Activated naive CD8-positive, alpha-beta T cell treated with anti-CD3 and anti-CD28 coated beads for 36 hours (primary cell): ENCODE data around the gene TMEM98. TPM values are rescaled to one million over a fixed set of nuclear protein-coding genes. Genes with fewer than 3 reads are reported as not detected.
"Not testable (repeated sequence)": the region's sequence is repeated elsewhere in the genome, so short reads cannot be mapped to it uniquely, and the experiment has no call there.

Experiments
- DNase-seq: peaks from one replicate; pipeline ENCODE4 v3.0.0; 2021
- H3K27ac Mint-ChIP-seq: one replicate; pipeline ENCODE4 v1.8.0; 2022; ENCODE audit warnings: mild to moderate bottlenecking, moderate library complexity, mixed read lengths
- H3K27me3 Mint-ChIP-seq: one replicate; pipeline ENCODE4 v1.8.0; 2022; ENCODE audit warnings: mild to moderate bottlenecking, mixed read lengths
- H3K36me3 Mint-ChIP-seq: one replicate; pipeline ENCODE4 v1.8.0; 2021; ENCODE audit warnings: mild to moderate bottlenecking, mixed read lengths
- H3K4me1 Mint-ChIP-seq: one replicate; pipeline ENCODE4 v1.8.0; 2021; ENCODE audit warnings: mixed read lengths
- H3K4me3 Mint-ChIP-seq: one replicate; pipeline ENCODE4 v1.8.0; 2022; ENCODE audit warnings: mild to moderate bottlenecking, moderate library complexity, mixed read lengths
- H3K9me3 Mint-ChIP-seq: one replicate; pipeline ENCODE4 v1.8.0; 2022; ENCODE audit warnings: mixed read lengths
- total RNA-seq, 2 experiments: library from RNA; stranded (reverse); gene quantifications; one replicate each; pipeline ENCODE4 v1.2.3, GENCODE V29; 2021

Gene TMEM98
- total RNA-seq, 2 experiments from 2014 or later = not detected

DNA sequence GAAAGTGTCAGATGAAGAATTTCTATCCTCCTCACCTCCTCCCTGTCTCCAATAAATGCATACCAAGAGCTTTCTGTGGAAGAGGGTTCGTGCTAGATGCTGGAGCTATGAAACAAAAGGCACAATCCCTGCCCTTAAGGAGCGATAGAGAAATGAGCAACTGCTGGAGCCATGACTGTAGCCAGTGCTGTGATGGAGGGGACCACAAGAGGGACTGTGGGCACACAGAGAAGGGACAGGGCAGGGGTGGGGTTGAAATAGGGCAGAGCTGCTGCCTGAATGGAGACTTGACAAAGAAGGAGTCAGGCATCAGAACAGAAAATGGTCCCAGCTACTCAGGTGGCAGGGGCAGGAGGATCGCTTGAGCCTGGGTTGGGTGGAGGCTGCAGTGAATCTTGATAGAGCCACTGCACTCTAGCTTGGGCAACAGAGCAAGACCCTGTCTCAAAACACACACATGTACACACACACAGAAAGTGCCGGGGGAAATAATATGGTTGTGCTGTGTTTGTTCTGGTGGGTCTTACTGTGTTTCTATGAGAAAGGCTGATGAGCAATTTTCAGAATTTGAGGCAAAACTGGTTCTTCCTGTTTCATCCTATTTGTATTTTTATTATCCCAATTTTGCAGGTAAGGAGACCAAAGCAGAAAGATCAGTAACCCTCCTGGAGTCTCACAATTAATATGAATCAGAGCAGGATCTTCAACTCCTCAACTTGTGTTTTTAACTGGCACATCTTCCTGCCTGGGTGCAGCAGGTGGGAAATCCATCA is 16.5 kb downstream of the TMEM98 start:
- no peaks in the 10 kb centered on the region for H3K36me3 Mint-ChIP-seq
- H3K4me1 Mint-ChIP-seq = no peaks in the 10 kb centered on the region
- H3K4me3 Mint-ChIP-seq = no peak overlapping the region
- no peaks in the 10 kb centered on the region for H3K27me3 Mint-ChIP-seq
- no peak overlapping the region for H3K27ac Mint-ChIP-seq
- DNase-seq = no peak
- H3K9me3 Mint-ChIP-seq = peaks cover 1% of the 10 kb centered on the region

DNA sequence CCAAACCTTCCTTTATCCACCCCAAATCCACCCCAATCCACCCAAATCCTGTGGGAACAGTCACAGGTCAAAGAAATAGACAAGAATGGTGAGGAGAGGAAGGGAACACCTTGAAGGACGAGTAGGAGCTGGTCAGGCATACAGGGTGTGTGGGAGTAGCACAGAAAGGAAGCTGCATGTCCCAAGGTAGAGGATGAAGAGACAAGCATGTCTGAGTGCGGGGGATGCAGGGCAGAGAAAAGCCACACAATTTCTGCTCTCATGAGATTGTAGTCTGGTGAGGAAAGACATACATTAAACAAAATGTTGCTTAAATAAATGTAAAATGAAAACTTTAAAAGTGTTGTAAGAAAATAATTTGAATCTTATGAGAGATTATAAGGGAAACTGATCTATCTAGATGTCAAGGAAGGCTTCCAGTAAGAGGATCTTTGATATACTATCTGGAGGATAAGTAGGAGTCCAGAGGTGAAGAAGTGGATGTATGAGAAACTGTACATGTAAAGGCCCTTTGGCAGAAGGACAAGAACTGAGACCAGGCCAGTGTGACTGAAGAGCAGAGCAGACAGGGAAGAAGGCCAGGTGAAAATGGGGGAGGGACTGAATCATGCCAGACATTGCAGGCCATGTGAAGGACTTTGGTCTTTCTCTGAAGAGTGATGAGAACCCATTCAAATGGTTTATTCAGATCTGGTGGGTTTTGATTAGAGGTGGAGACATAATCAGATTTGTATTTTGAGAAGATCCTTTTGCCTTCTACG is 18.6 kb downstream of the TMEM98 start:
- Mint-ChIP-seq H3K9me3 (no peaks in the 10 kb centered on the region), H3K27me3 (peaks cover 2% of the 10 kb centered on the region), H3K4me1 (no peaks in the 10 kb centered on the region)

GRCh38 chr17:32947736-32948135 is 19.8 kb downstream of the TMEM98 start:
- DNase-seq = no peak
- Mint-ChIP-seq H3K4me1 (no peaks in the 10 kb centered on the region), H3K36me3 (no peaks in the 10 kb centered on the region), H3K27ac (no peak overlapping the region), H3K9me3 (no peaks in the 10 kb centered on the region), H3K4me3 (no peak overlapping the region), H3K27me3 (peaks cover 9% of the 10 kb centered on the region)

More for the DNA sequence above, 18.6 kb downstream of the TMEM98 start:
- no peaks in the 10 kb centered on the region for H3K36me3 Mint-ChIP-seq
- H3K4me3 Mint-ChIP-seq = no peak overlapping the region
- H3K27ac Mint-ChIP-seq = no peak overlapping the region
- DNase-seq = no peak

DNA sequence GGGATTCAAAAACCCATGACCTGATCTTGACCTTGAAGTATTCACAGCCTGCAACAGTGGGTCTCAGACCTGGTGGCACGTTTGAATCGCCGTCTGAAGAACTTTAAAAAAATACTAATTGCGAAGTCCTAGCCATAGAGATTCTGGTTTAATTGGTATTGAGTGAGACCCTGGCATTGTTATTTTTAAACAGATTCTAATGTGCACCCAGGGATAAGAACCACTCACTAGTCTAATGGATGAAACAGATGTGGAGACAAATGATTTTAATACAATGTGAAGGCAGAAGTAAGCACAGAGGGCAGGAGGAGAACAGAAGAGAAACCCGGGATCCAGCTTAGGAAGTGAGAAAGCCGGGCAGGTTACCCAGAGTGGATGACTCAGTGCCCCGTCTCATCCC is 21.2 kb downstream of the TMEM98 start:
- Mint-ChIP-seq H3K9me3 (no peaks in the 10 kb centered on the region), H3K36me3 (no peaks in the 10 kb centered on the region), H3K27me3 (peaks cover 9% of the 10 kb centered on the region), H3K27ac (no peak overlapping the region), H3K4me1 (no peaks in the 10 kb centered on the region), H3K4me3 (no peak overlapping the region)
- no peak for DNase-seq

- H3K9me3 Mint-ChIP-seq, H3K36me3 Mint-ChIP-seq, H3K4me3 Mint-ChIP-seq, H3K4me1 Mint-ChIP-seq, H3K27ac Mint-ChIP-seq, DNase-seq: not testable (repeated sequence)
- H3K27me3 Mint-ChIP-seq = peaks cover 14% of the 10 kb centered on the region
Measured at GRCh38 chr17:32952491-32952890, 24.5 kb downstream of the TMEM98 start.

GRCh38 chr17:32953045-32953444 is 25.1 kb downstream of the TMEM98 start:
- DNase-seq = no peak
- Mint-ChIP-seq H3K36me3 (no peaks in the 10 kb centered on the region), H3K4me1 (no peaks in the 10 kb centered on the region), H3K9me3 (no peaks in the 10 kb centered on the region), H3K27ac (no peak overlapping the region), H3K27me3 (peaks cover 15% of the 10 kb centered on the region), H3K4me3 (no peak overlapping the region)

DNA sequence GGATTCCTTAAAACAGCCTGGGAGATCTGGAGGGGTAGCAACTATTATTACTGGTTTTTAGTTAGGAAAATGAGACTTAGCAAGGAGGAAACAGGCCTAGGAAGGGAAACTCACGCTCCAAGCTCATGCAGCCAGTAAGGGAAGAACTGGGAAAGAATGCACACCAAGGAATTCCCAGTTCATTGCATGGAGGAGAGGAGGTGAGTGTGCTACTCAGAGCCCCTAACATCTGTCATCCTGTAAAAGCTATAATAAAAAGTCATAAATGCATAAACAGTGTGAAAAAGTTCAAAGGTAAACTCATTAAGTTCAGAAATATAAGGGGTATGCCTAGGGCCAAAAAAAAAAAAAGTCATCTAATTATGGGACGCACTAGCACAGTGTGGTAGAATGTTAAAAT is 25.9 kb downstream of the TMEM98 start:
- Mint-ChIP-seq H3K36me3 (no peaks in the 10 kb centered on the region), H3K4me3 (no peak overlapping the region), H3K27ac (no peak overlapping the region), H3K9me3 (no peaks in the 10 kb centered on the region), H3K4me1 (no peaks in the 10 kb centered on the region), H3K27me3 (peaks cover 17% of the 10 kb centered on the region)
- DNase-seq = no peak

- peaks cover 17% of the 10 kb centered on the region for H3K27me3 Mint-ChIP-seq
- H3K27ac Mint-ChIP-seq = no peak overlapping the region
- H3K36me3 Mint-ChIP-seq = no peaks in the 10 kb centered on the region
- H3K4me1 Mint-ChIP-seq = no peaks in the 10 kb centered on the region
- no peak overlapping the region for H3K4me3 Mint-ChIP-seq
- no peak for DNase-seq
- H3K9me3 Mint-ChIP-seq = no peaks in the 10 kb centered on the region
Measured at GRCh38 chr17:32954477-32954876, 26.5 kb downstream of the TMEM98 start.

DNA sequence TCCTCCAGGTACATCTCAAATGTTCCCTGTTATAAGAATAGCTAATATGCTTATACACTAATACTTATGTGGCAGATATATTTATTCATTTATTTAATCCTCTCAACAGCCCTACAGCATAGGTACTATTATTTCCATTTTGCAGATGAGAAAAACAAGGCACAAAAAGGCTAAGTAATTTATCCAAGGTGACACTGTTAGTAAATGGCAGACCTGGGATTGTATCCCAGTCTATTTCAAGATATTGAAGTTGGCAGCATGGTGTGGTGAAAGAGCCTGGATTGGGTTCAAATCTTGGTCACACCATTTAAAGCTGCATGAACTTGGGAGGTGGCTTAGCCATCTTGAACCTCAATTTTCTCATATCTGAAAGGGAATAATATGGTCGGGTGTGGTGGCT is 27.2 kb downstream of the TMEM98 start:
- H3K27me3 Mint-ChIP-seq = peaks cover 17% of the 10 kb centered on the region
- no peak overlapping the region for H3K4me3 Mint-ChIP-seq
- H3K4me1 Mint-ChIP-seq = no peaks in the 10 kb centered on the region
- no peaks in the 10 kb centered on the region for H3K36me3 Mint-ChIP-seq
- no peaks in the 10 kb centered on the region for H3K9me3 Mint-ChIP-seq
- no peak for DNase-seq
- H3K27ac Mint-ChIP-seq = no peak overlapping the region

DNA sequence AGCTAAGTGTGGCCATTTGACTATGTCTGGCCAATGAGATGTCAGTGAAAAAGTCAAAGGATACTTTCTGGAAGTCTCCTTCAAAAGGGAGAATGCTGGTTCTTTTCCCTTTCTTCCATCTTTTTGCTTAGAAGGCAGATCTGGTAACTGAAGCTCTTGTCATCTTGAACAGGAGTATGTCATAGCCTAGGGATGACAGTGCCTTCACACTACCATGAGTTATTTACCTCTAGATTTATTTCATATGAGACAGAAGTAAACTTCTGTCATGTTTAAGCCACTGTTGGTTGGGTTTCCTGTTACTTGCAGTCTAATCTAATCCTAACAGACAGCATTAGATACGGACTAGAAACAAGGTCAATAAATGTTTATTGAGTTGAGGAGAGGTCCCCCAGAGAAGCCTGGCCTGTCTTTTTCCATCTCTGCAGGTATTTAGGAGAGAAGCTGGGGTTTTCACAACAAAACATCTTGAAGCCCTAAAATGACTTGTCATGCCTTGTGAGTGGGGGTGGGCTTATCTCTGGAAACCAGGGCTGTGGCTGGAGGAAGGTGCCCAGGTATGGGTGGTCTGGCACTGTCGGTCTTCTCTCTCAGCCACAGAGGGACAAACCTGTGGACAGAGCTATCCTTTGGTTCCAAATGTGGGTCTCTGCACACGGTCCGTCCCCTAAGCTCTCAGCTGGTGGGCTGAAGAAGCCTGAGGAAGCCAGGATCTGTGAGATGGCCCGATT is 28.5 kb downstream of the TMEM98 start:
- Mint-ChIP-seq H3K4me3 (no peak overlapping the region), H3K27ac (no peak overlapping the region), H3K9me3 (no peaks in the 10 kb centered on the region), H3K4me1 (no peaks in the 10 kb centered on the region), H3K27me3 (peaks cover 17% of the 10 kb centered on the region), H3K36me3 (no peaks in the 10 kb centered on the region)
- no peak for DNase-seq

DNA sequence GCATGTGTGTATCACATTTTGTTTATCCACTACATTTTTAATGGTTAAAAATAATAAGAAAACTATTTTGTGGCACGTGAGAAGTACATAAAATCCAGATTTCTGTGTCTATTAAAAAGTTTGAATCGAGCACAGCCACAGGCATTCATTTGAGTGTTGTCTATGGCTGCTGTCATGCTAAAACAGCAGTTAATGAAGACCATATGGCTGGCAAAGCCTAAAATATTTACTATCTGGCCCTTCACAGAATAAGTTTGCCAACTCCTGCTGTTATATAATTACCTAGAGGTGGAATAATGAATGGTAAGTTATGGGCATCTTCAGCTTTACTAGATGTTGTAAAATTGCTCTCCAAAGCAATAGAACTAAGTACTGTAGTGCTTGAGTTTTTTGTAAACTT is 30.5 kb downstream of the TMEM98 start:
- no peak for DNase-seq
- Mint-ChIP-seq H3K4me1 (no peaks in the 10 kb centered on the region), H3K36me3 (no peaks in the 10 kb centered on the region), H3K27ac (no peak overlapping the region), H3K9me3 (no peaks in the 10 kb centered on the region), H3K4me3 (no peak overlapping the region), H3K27me3 (peaks cover 9% of the 10 kb centered on the region)

DNA sequence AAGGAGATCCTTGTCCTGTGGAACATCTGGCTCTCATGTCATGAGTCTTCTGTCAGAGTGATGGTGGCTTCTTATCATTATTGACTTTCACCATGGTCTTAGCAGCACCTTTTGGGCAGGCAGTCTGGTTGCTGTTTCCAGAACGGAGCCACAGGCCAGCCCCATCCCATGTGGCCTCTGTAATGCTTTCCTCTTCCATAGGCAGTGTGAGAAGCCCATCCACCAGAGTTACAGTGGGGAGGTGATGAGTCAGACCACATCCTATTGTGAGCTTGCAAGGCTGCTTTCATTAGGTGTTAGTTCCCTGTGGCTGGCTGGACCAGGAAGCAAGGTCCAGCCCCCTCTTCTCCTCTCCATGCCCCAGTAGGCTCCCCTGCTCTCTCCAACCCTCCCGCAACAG is 32.9 kb downstream of the TMEM98 start:
- H3K4me3 Mint-ChIP-seq = no peak overlapping the region
- peaks cover 19% of the 10 kb centered on the region for H3K27me3 Mint-ChIP-seq
- H3K27ac Mint-ChIP-seq = no peak overlapping the region
- no peak for DNase-seq
- H3K36me3 Mint-ChIP-seq = no peaks in the 10 kb centered on the region
- no peaks in the 10 kb centered on the region for H3K4me1 Mint-ChIP-seq
- H3K9me3 Mint-ChIP-seq = no peaks in the 10 kb centered on the region

- no peak overlapping the region for H3K4me3 Mint-ChIP-seq
- no peak for DNase-seq
- H3K4me1 Mint-ChIP-seq = no peaks in the 10 kb centered on the region
- H3K27ac Mint-ChIP-seq = no peak overlapping the region
- no peaks in the 10 kb centered on the region for H3K36me3 Mint-ChIP-seq
- H3K9me3 Mint-ChIP-seq = no peaks in the 10 kb centered on the region
- peaks cover 23% of the 10 kb centered on the region for H3K27me3 Mint-ChIP-seq
Measured at GRCh38 chr17:32962320-32962711, 34.4 kb downstream of the TMEM98 start.

GRCh38 chr17:32964541-32964940 is 36.6 kb downstream of the TMEM98 start:
- Mint-ChIP-seq H3K27me3 (peaks cover 23% of the 10 kb centered on the region), H3K4me3 (no peak overlapping the region), H3K27ac (no peak overlapping the region), H3K36me3 (no peaks in the 10 kb centered on the region), H3K9me3 (peaks cover 1% of the 10 kb centered on the region), H3K4me1 (no peaks in the 10 kb centered on the region)
- no peak for DNase-seq

- not testable (repeated sequence) for DNase-seq, H3K4me1 Mint-ChIP-seq, H3K4me3 Mint-ChIP-seq, H3K27ac Mint-ChIP-seq, H3K36me3 Mint-ChIP-seq
- Mint-ChIP-seq H3K27me3 (peaks cover 22% of the 10 kb centered on the region), H3K9me3 (peaks cover 10% of the 10 kb centered on the region)
Measured at GRCh38 chr17:32969231-32969630, 41.3 kb downstream of the TMEM98 start.
